ENCODE data around the gene MVB12B.
A peak's percentile ranks its signal among the peaks of the same experiment; 100 is the strongest.

Gene MVB12B

GRCh38 chr9:126420643-126421564 is 94.3 kb downstream of the MVB12B start:
- no peak overlapping the region for H3K27ac ChIP-seq
- H3K36me3 ChIP-seq (replicated peaks), result no peaks in the 10 kb centered on the region
- H3K27me3 ChIP-seq (replicated peaks), result no peaks in the 10 kb centered on the region
- TF ChIP-seq CTCF (IDR thresholded peaks at IDR 0.05; ENCODE audit: low read depth, low read length, missing control alignments), result no peak
- in situ Hi-C loops (cut with HindIII; ENCODE audit: low pct_ligation_motif_present, low sequenced_read_pairs), result no loop called here
- H3K4me3 ChIP-seq (ENCODE audit: low read depth, low read length), result no peak overlapping the region
- DNase-seq, result peak; percentile 12

GRCh38 chr9:126421567-126422428 is 95.2 kb downstream of the MVB12B start:
- in situ Hi-C loops (cut with HindIII; ENCODE audit: low pct_ligation_motif_present, low sequenced_read_pairs), result no loop called here
- Histone ChIP-seq H3K27ac (no peak overlapping the region), H3K27me3 (replicated peaks) (no peaks in the 10 kb centered on the region), H3K36me3 (replicated peaks) (no peaks in the 10 kb centered on the region), H3K4me3 (ENCODE audit: low read depth, low read length) (no peak overlapping the region)
- DNase-seq, result no peak
- no peak for TF ChIP-seq CTCF (IDR thresholded peaks at IDR 0.05; ENCODE audit: low read depth, low read length, missing control alignments)

GRCh38 chr9:126423142-126423915 is 96.7 kb downstream of the MVB12B start:
- TF ChIP-seq CTCF (IDR thresholded peaks at IDR 0.05; ENCODE audit: low read depth, low read length, missing control alignments), result no peak
- H3K4me3 ChIP-seq (ENCODE audit: low read depth, low read length), result no peak overlapping the region
- H3K27ac ChIP-seq, result no peak overlapping the region
- no peaks in the 10 kb centered on the region for H3K36me3 ChIP-seq (replicated peaks)
- DNase-seq, result no peak
- in situ Hi-C loops (cut with HindIII; ENCODE audit: low pct_ligation_motif_present, low sequenced_read_pairs), result no loop called here
- H3K27me3 ChIP-seq (replicated peaks), result no peaks in the 10 kb centered on the region

- no peak overlapping the region for H3K4me3 ChIP-seq (ENCODE audit: low read depth, low read length)
- in situ Hi-C loops (cut with HindIII; ENCODE audit: low pct_ligation_motif_present, low sequenced_read_pairs), result no loop called here
- H3K27me3 ChIP-seq (replicated peaks), result no peaks in the 10 kb centered on the region
- DNase-seq, result no peak
- H3K36me3 ChIP-seq (replicated peaks), result no peaks in the 10 kb centered on the region
- H3K27ac ChIP-seq, result no peak overlapping the region
- no peak for TF ChIP-seq CTCF (IDR thresholded peaks at IDR 0.05; ENCODE audit: low read depth, low read length, missing control alignments)
These were observed 97.2 kb downstream of the MVB12B start for GRCh38 chr9:126423916-126424185.

- H3K36me3 ChIP-seq (replicated peaks), result no peaks in the 10 kb centered on the region
- H3K4me3 ChIP-seq (ENCODE audit: low read depth, low read length), result no peak overlapping the region
- H3K27me3 ChIP-seq (replicated peaks), result no peaks in the 10 kb centered on the region
- no peak overlapping the region for H3K27ac ChIP-seq
- no peak for DNase-seq
- no peak for TF ChIP-seq CTCF (IDR thresholded peaks at IDR 0.05; ENCODE audit: low read depth, low read length, missing control alignments)
- in situ Hi-C loops (cut with HindIII; ENCODE audit: low pct_ligation_motif_present, low sequenced_read_pairs), result no loop called here
These were observed 97.9 kb downstream of the MVB12B start for GRCh38 chr9:126424511-126424910.
